ENCODE data around the gene GTF3C4. TPM values are rescaled to one million over a fixed set of nuclear protein-coding genes. Genes with fewer than 3 reads are reported as not detected.

GTF3C4 gene
- total and polyA plus RNA-seq, 2 donors (not counting 1 experiment from before 2014, with no cell fraction given), result 6.8 to 11.4 TPM

DNA sequence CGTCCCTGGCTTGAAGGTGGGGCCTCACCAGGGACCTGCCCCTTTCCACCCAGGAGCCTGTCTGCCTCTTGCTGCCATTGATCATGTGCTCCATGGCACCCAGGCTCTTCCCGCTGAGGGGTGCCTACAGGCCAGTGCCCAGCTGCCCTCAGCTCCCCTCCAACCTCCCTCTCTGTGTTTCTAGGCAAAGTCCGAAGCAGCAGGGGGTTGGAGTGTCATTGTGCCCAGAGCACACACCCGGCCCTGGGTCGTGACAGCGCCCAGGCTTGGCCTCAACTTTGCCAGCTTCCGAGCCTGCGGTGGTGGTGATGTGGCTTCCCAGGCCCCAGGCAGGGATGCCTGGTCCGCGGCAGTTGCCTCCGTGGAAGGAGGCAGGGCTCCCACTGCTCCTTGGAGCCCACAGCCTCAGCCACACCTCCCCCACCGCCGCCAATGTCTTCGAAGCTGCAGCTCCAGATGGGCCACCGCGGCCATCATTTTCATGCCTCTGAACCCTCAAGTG, 52.4 kb downstream of the GTF3C4 start:
- Histone ChIP-seq H3K4me1 (ENCODE audit: control insufficient read depth, extremely low read depth, insufficient read depth, low read length) (no peaks in the 10 kb centered on the region), H4K20me1 (ENCODE audit: control insufficient read depth, extremely low read depth, insufficient read depth, low read length) (no peaks in the 10 kb centered on the region), H3K27me3 (ENCODE audit: control insufficient read depth, insufficient read depth, low read length) (no peaks in the 10 kb centered on the region), H3K36me3 (ENCODE audit: control insufficient read depth, insufficient read depth, low read length) (no peaks in the 10 kb centered on the region), H2AFZ (ENCODE audit: low read length) (no peak overlapping the region), H3K27ac (ENCODE audit: insufficient read depth, low read length) (no peak overlapping the region), H3K9me3 (ENCODE audit: control insufficient read depth, insufficient read depth, low read depth, low read length) (no peaks in the 10 kb centered on the region), H3K4me3 (replicated peaks in 1 of 4; ENCODE audit: control extremely low read depth in 1 of 4, insufficient read depth in 1 of 4, low read depth in 3 of 4, low read length in 4 of 4) (no peak overlapping the region), H3K9ac (ENCODE audit: insufficient read depth, low read length) (no peak overlapping the region), H3K79me2 (ENCODE audit: control insufficient read depth, insufficient read depth, low read length) (no peaks in the 10 kb centered on the region), H3K4me2 (ENCODE audit: extremely low read depth, insufficient read depth, low read length) (no peak overlapping the region)
- no peak for DNase-seq (ENCODE audit: low read depth in 2 of 2)
- TF ChIP-seq, protein P1, sequence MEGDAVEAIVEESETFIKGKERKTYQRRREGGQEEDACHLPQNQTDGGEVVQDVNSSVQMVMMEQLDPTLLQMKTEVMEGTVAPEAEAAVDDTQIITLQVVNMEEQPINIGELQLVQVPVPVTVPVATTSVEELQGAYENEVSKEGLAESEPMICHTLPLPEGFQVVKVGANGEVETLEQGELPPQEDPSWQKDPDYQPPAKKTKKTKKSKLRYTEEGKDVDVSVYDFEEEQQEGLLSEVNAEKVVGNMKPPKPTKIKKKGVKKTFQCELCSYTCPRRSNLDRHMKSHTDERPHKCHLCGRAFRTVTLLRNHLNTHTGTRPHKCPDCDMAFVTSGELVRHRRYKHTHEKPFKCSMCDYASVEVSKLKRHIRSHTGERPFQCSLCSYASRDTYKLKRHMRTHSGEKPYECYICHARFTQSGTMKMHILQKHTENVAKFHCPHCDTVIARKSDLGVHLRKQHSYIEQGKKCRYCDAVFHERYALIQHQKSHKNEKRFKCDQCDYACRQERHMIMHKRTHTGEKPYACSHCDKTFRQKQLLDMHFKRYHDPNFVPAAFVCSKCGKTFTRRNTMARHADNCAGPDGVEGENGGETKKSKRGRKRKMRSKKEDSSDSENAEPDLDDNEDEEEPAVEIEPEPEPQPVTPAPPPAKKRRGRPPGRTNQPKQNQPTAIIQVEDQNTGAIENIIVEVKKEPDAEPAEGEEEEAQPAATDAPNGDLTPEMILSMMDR (conservative IDR thresholded peaks at IDR 0.05 in 1 of 2, IDR thresholded peaks at IDR 0.05 in 1 of 2; ENCODE audit: low read depth in 1 of 2, low read length in 2 of 2), result no peak
- no peak for TF ChIP-seq EZH2 (IDR thresholded peaks at IDR 0.05; ENCODE audit: low read length, missing control alignments)

DNA sequence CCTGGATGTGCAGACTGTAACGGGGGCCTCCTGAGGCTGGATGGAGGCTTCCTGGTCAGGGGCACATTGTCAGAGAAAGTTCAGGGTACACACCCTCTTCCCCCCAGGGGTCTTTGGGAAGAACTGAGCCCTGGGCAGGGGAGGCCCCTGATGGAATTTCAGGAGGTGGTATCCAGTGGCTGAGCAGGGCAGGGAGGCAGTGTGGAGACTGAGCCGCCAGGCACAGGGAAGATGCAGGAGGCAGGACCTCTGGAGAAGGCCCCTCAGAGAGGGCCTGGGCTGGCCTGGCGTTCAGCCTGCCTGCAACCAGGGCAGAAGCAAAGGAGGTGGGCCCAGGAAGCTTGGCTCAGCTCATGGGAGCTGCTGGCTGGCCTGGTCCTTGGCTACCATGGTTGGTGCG, 53.5 kb downstream of the GTF3C4 start:
- no peak overlapping the region for H2AFZ ChIP-seq (ENCODE audit: low read length)

DNA sequence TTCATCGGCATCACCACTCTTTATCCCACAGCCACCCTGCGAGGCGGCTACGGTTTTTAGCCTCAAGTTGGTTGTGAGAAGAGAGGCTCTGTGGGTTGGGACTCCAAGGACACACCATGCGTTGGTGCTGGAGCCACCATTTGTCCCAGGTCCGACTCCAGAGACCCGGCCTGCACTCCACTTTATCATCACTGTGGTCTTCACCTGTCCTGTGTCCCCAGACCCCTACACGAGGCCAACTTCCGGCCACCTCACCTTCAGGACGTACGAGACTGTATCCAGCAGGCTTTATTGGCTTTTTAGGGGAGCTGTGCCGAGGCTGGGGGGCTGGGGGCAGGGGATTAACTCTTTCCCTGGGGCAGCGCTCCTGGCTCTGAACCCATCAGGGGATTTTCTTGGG, 55.0 kb downstream of the GTF3C4 start:
- H3K36me3 ChIP-seq (ENCODE audit: control insufficient read depth, insufficient read depth, low read length), result no peaks in the 10 kb centered on the region
- no peak overlapping the region for H3K4me2 ChIP-seq (ENCODE audit: extremely low read depth, insufficient read depth, low read length)
- H3K9ac ChIP-seq (ENCODE audit: insufficient read depth, low read length), result no peak overlapping the region
- DNase-seq (ENCODE audit: low read depth in 2 of 2), result no peak
- H3K4me1 ChIP-seq (ENCODE audit: control insufficient read depth, extremely low read depth, insufficient read depth, low read length), result no peaks in the 10 kb centered on the region
- no peak overlapping the region for H2AFZ ChIP-seq (ENCODE audit: low read length)
- no peaks in the 10 kb centered on the region for H3K79me2 ChIP-seq (ENCODE audit: control insufficient read depth, insufficient read depth, low read length)
- no peaks in the 10 kb centered on the region for H3K9me3 ChIP-seq (ENCODE audit: control insufficient read depth, insufficient read depth, low read depth, low read length)
- H4K20me1 ChIP-seq (ENCODE audit: control insufficient read depth, extremely low read depth, insufficient read depth, low read length), result no peaks in the 10 kb centered on the region
- H3K27ac ChIP-seq (ENCODE audit: insufficient read depth, low read length), result no peak overlapping the region
- TF ChIP-seq, protein P1 (conservative IDR thresholded peaks at IDR 0.05 in 1 of 2, IDR thresholded peaks at IDR 0.05 in 1 of 2; ENCODE audit: low read depth in 1 of 2, low read length in 2 of 2), result no peak
- no peak for TF ChIP-seq EZH2 (IDR thresholded peaks at IDR 0.05; ENCODE audit: low read length, missing control alignments)
- H3K4me3 ChIP-seq (replicated peaks in 1 of 4; ENCODE audit: control extremely low read depth in 1 of 4, insufficient read depth in 1 of 4, low read depth in 3 of 4, low read length in 4 of 4), result no peak overlapping the region
- peaks cover 2% of the 10 kb centered on the region for H3K27me3 ChIP-seq (ENCODE audit: control insufficient read depth, insufficient read depth, low read length)

More for the DNA sequence above, 53.5 kb downstream of the GTF3C4 start:
- Histone ChIP-seq H4K20me1 (ENCODE audit: control insufficient read depth, extremely low read depth, insufficient read depth, low read length) (no peaks in the 10 kb centered on the region), H3K4me2 (ENCODE audit: extremely low read depth, insufficient read depth, low read length) (no peak overlapping the region), H3K9me3 (ENCODE audit: control insufficient read depth, insufficient read depth, low read depth, low read length) (no peaks in the 10 kb centered on the region), H3K9ac (ENCODE audit: insufficient read depth, low read length) (no peak overlapping the region), H3K27me3 (ENCODE audit: control insufficient read depth, insufficient read depth, low read length) (no peaks in the 10 kb centered on the region), H3K79me2 (ENCODE audit: control insufficient read depth, insufficient read depth, low read length) (no peaks in the 10 kb centered on the region), H3K27ac (ENCODE audit: insufficient read depth, low read length) (no peak overlapping the region), H3K36me3 (ENCODE audit: control insufficient read depth, insufficient read depth, low read length) (no peaks in the 10 kb centered on the region), H3K4me1 (ENCODE audit: control insufficient read depth, extremely low read depth, insufficient read depth, low read length) (no peaks in the 10 kb centered on the region), H3K4me3 (replicated peaks in 1 of 4; ENCODE audit: control extremely low read depth in 1 of 4, insufficient read depth in 1 of 4, low read depth in 3 of 4, low read length in 4 of 4) (no peak overlapping the region)
- TF ChIP-seq EZH2 (IDR thresholded peaks at IDR 0.05; ENCODE audit: low read length, missing control alignments), result no peak
- TF ChIP-seq, protein P1 (conservative IDR thresholded peaks at IDR 0.05 in 1 of 2, IDR thresholded peaks at IDR 0.05 in 1 of 2; ENCODE audit: low read depth in 1 of 2, low read length in 2 of 2), result no peak
- no peak for DNase-seq (ENCODE audit: low read depth in 2 of 2)
